K562 (cell line): ENCODE measurements around the gene F2RL2. TPM values are rescaled to one million over a fixed set of nuclear protein-coding genes. Genes with fewer than 3 reads are reported as not detected.

ENCODE experiments used
- ATF6 ChIP-seq: sonication (generic); formaldehyde crosslinking; IDR thresholded peaks from 2 replicates; pipeline ENCODE4 v1.4.0; 2020; ENCODE audit warnings: mild to moderate bottlenecking, missing genetic modification reagents
- CREB1 ChIP-seq, 2 experiments: sonication (generic) in 1 of 2; formaldehyde crosslinking in 1 of 2; IDR thresholded peaks; 2 replicates each; pipeline versions ENCODE4 v1.6.1 to v1.8.0; 2012 to 2022; ENCODE audit warnings: inconsistent platforms in 1 of 2, mild to moderate bottlenecking in 1 of 2, missing genetic modification reagents in 1 of 2, moderate library complexity in 1 of 2
- ELK3 ChIP-seq: fragments of 450-650 bp; formaldehyde crosslinking; IDR thresholded peaks from 2 replicates; pipeline ENCODE4 v1.4.0; 2020; ENCODE audit warnings: mild to moderate bottlenecking
- ETV6 ChIP-seq, 3 experiments: fragments of 150-350 bp in 1 of 3; sonication (generic) in 1 of 3; formaldehyde crosslinking in 1 of 3; IDR thresholded peaks; 2 replicates each; pipeline versions ENCODE4 v1.6.1 to v1.8.0; 2014 to 2022; ENCODE audit warnings: borderline replicate concordance in 2 of 3, low read depth in 2 of 3, antibody characterized with exemption in 1 of 3, low read length in 1 of 3, mild to moderate bottlenecking in 1 of 3, missing genetic modification reagents in 1 of 3
- FOXJ3 ChIP-seq: sonication (generic); formaldehyde crosslinking; IDR thresholded peaks from 2 replicates; pipeline ENCODE4 v1.4.0; 2020; ENCODE audit warnings: mild to moderate bottlenecking, missing genetic modification reagents
- FOXP1 ChIP-seq: sonication (generic); formaldehyde crosslinking; IDR thresholded peaks from 2 replicates; pipeline ENCODE4 v1.8.0; 2022; ENCODE audit warnings: mild to moderate bottlenecking, missing genetic modification reagents
- ILK ChIP-seq: fragments of 450-650 bp; IDR thresholded peaks from 2 replicates; pipeline ENCODE4 v1.6.1; 2016; ENCODE audit warnings: missing genetic modification characterization, low read depth, mild to moderate bottlenecking, missing compliant biosample characterization, moderate library complexity, borderline replicate concordance
- MAFF ChIP-seq: IDR thresholded peaks from 2 replicates; pipeline ENCODE4 v1.6.1; 2012; ENCODE audit warnings: low read length, improper control_type of control experiment
- MCM2 ChIP-seq: fragments of 450-650 bp; IDR thresholded peaks from 2 replicates; pipeline ENCODE4 v1.6.1; 2017; ENCODE audit warnings: low read depth, mild to moderate bottlenecking
- MTA3 ChIP-seq: fragments of 450-650 bp; formaldehyde crosslinking; IDR thresholded peaks from 2 replicates; pipeline ENCODE4 v1.6.1; 2017; ENCODE audit warnings: mild to moderate bottlenecking, borderline replicate concordance
- NFIX ChIP-seq: fragments of 250-450 bp; sonication (Bioruptor Pico); IDR thresholded peaks from 2 replicates; pipeline ENCODE4 v1.4.0; 2020; ENCODE audit warnings: low read depth, mild to moderate bottlenecking, moderate library complexity
- PPARD ChIP-seq: fragments of 250-450 bp; sonication (Bioruptor Pico); IDR thresholded peaks from 2 replicates; pipeline ENCODE4 v1.8.0; 2022; ENCODE audit warnings: inconsistent platforms, mild to moderate bottlenecking, moderate library complexity
- RAD51 ChIP-seq: fragments of 450-650 bp; IDR thresholded peaks from 2 replicates; pipeline ENCODE4 v1.7.1; 2016; ENCODE audit warnings: low read depth, mild to moderate bottlenecking, borderline replicate concordance
- SMAD4 ChIP-seq: fragments of 250-450 bp; sonication (Bioruptor Pico); conservative IDR thresholded peaks from 2 replicates; pipeline ENCODE4 v1.8.0; 2021; ENCODE audit warnings: inconsistent platforms, mild to moderate bottlenecking, moderate library complexity
- SPI1 ChIP-seq: IDR thresholded peaks from 2 replicates; pipeline ENCODE4 v1.6.1; 2011; ENCODE audit warnings: low read depth, low read length, control low read depth, borderline replicate concordance
- TAF9B ChIP-seq: fragments of 450-650 bp; IDR thresholded peaks from 2 replicates; pipeline ENCODE4 v1.6.1; 2018; ENCODE audit warnings: mild to moderate bottlenecking; ENCODE audit not compliant: partially characterized antibody
- ZNF121 ChIP-seq: sonication (generic); formaldehyde crosslinking; conservative IDR thresholded peaks from 2 replicates; pipeline ENCODE4 v1.8.0; 2022; ENCODE audit warnings: missing genetic modification reagents
- ZNF830 ChIP-seq: fragments of 250-450 bp; sonication (Bioruptor Pico); IDR thresholded peaks from 2 replicates; pipeline ENCODE4 v1.5.0; 2021; ENCODE audit warnings: mild to moderate bottlenecking
- polyA plus RNA-seq, 8 experiments: library from polyadenylated mRNA; depleted of rRNA in 4 of 8; stranded (reverse) in 5 of 8; unstranded in 3 of 8; fragments of >200 nt; fragmentation: Nextera tagmentation in 2 of 8; fragmentation: Illumina TruSeq in 1 of 8; extraction: Ambion mirVana in 2 of 8; extraction: Trizol in 1 of 8; gene quantifications; 2 replicates each; pipeline versions ENCODE4 v1.2.1 to v1.2.3, GENCODE V29; 2011 to 2014; ENCODE audit warnings: inconsistent platforms in 1 of 8, missing spikeins in 1 of 8
- total RNA-seq, 7 experiments: library from RNA; depleted of rRNA in 6 of 7; stranded (reverse); fragments of >200 nt in 6 of 7; fragmentation: Illumina TruSeq in 2 of 7; extraction: Trizol in 2 of 7; gene quantifications; 2 replicates each; pipeline versions ENCODE4 v1.2.1 to v1.2.3, GENCODE V29; 2011 to 2021; ENCODE audit warnings: low replicate concordance in 1 of 7
- TF ChIP-seq, protein P1 (sequence below): fragments of 450-650 bp; formaldehyde crosslinking; conservative IDR thresholded peaks from 2 replicates; pipeline ENCODE4 v1.4.0; 2022; ENCODE audit warnings: mild to moderate bottlenecking, missing genetic modification characterization
- TF ChIP-seq, protein P2 (sequence below): fragments of 450-650 bp; formaldehyde crosslinking; IDR thresholded peaks from 2 replicates; pipeline ENCODE4 v1.4.0; 2020; ENCODE audit warnings: mild to moderate bottlenecking, moderate library complexity

The F2RL2 gene
- total and polyA plus RNA-seq, 9 of the 15 experiments (the other 6 are each of a cell fraction or from before 2014, with no cell fraction given): 0.03 to 0.12 (median 0.06) TPM; not detected in 3

GRCh38 chr5:76608833-76609232 lies 14.4 kb downstream of the F2RL2 start (continued):
- TF ChIP-seq ILK (tag) (no peak), ZNF121 (no peak), CREB1 (IDR thresholded peaks at IDR 0.05) (peak; percentile 70), CREB1 (CRISPR knock-in tag; IDR thresholded peaks at IDR 0.05) (peak; percentile 74), PPARD (CRISPR knock-in tag) (no peak), SMAD4 (CRISPR knock-in tag) (no peak; the same call in 1 of the 2 replicates), ELK3 (no peak), SPI1 (peak; percentile 49; the same call in 1 of the 2 replicates), NFIX (CRISPR knock-in tag) (no peak), MAFF (no peak), TAF9B (peak; percentile 75), ATF6 (CRISPR knock-in tag) (no peak), ZNF830 (CRISPR knock-in tag) (no peak), ETV6 (IDR thresholded peaks at IDR 0.05; ENCODE audit: borderline replicate concordance in 1 of 2, low read depth in 2 of 2, low read length in 1 of 2) (no peak), ETV6 (CRISPR knock-in tag; IDR thresholded peaks at IDR 0.05; ENCODE audit: borderline replicate concordance) (no peak), FOXJ3 (CRISPR knock-in tag) (no peak), RAD51 (no peak), MTA3 (0 out of 2 replicates have a peak, but pooled peaks have one; percentile 36), MCM2 (no peak), FOXP1 (CRISPR knock-in tag) (no peak)
- TF ChIP-seq, protein P1, sequence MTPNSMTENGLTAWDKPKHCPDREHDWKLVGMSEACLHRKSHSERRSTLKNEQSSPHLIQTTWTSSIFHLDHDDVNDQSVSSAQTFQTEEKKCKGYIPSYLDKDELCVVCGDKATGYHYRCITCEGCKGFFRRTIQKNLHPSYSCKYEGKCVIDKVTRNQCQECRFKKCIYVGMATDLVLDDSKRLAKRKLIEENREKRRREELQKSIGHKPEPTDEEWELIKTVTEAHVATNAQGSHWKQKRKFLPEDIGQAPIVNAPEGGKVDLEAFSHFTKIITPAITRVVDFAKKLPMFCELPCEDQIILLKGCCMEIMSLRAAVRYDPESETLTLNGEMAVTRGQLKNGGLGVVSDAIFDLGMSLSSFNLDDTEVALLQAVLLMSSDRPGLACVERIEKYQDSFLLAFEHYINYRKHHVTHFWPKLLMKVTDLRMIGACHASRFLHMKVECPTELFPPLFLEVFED (CRISPR knock-in tag): no peak
- TF ChIP-seq, protein P2, sequence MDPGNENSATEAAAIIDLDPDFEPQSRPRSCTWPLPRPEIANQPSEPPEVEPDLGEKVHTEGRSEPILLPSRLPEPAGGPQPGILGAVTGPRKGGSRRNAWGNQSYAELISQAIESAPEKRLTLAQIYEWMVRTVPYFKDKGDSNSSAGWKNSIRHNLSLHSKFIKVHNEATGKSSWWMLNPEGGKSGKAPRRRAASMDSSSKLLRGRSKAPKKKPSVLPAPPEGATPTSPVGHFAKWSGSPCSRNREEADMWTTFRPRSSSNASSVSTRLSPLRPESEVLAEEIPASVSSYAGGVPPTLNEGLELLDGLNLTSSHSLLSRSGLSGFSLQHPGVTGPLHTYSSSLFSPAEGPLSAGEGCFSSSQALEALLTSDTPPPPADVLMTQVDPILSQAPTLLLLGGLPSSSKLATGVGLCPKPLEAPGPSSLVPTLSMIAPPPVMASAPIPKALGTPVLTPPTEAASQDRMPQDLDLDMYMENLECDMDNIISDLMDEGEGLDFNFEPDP: no peak
